Smooth muscle cell of the brain vasculature (primary cell): Measurements from ENCODE around the gene ADCY2.

ENCODE experiments used
- DNase-seq: peaks from one replicate; pipeline ENCODE4 v3.0.0-alpha.2; 2012; ENCODE audit warnings: low read depth, low spot score

The ADCY2 gene

GRCh38 chr5:7867260-7867659 is 471.3 kb downstream of the ADCY2 start:
- DNase-seq, result no peak

- DNase-seq, result no peak
Measured at GRCh38 chr5:7868427-7868772, 472.5 kb downstream of the ADCY2 start.

- DNase-seq, result peak; percentile 78
Measured at GRCh38 chr5:7868773-7869473, 473.0 kb downstream of the ADCY2 start, which contains the start of the genes FASTKD3 and MTRR. Gene FASTKD3, minus strand, starts transcription at chr5:7869031. Its CDS starts 948 bp downstream, at chr5:7868083. Gene MTRR, plus strand, starts transcription at chr5:7869148. Its CDS starts 1,647 bp downstream, at chr5:7870795.

GRCh38 chr5:7869474-7870136 is 473.7 kb downstream of the ADCY2 start:
- no peak for DNase-seq

GRCh38 chr5:7871653-7872052 is 475.7 kb downstream of the ADCY2 start:
- no peak for DNase-seq

- DNase-seq, result no peak
Measured at GRCh38 chr5:7872517-7873130, 476.7 kb downstream of the ADCY2 start.

- no peak for DNase-seq
Measured at GRCh38 chr5:7873216-7873615, 477.3 kb downstream of the ADCY2 start.

- no peak for DNase-seq
Measured at GRCh38 chr5:7874639-7875038, 478.7 kb downstream of the ADCY2 start.

- DNase-seq, result no peak
Measured at GRCh38 chr5:7875151-7875550, 479.2 kb downstream of the ADCY2 start.

- no peak for DNase-seq
Measured at GRCh38 chr5:7876867-7877266, 480.9 kb downstream of the ADCY2 start.

GRCh38 chr5:7877851-7878250 is 481.9 kb downstream of the ADCY2 start:
- no peak for DNase-seq

- no peak for DNase-seq
Measured at GRCh38 chr5:7878381-7878873, 482.5 kb downstream of the ADCY2 start.
